ENCODE data around the gene COL23A1.

COL23A1 gene

DNA sequence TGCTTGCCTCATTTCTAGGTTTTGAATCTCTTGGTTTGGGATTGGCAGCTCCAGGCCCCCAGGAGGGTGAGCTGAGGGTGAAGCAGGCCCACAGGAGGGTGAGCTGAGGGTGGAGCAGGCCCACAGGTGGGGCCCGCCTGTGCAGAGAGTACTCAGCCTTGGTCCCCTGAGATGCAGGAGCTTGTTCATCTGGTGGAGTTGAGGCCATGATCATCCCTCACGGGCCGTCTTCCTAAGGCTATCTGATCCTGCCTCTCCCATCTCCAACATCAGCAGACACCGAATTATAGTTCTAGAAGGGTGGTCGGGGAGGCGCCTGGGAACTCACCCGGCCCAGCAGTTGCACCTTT lies 225.9 kb downstream of the COL23A1 start:
- DNase-seq (no peak), ATAC-seq (replicated peaks) (no peak)
- Mint-ChIP-seq H3K27ac (no peak overlapping the region), H3K4me1 (ENCODE audit: low read depth in 2 of 2) (peaks cover 0 to 3% of the 10 kb centered on the region in 2 donors), H3K4me3 (no peak overlapping the region), H3K27me3 (peaks cover 48 to 78% of the 10 kb centered on the region in 2 donors), H3K9me3 (no peaks in the 10 kb centered on the region), H3K36me3 (ENCODE audit: insufficient read depth) (no peaks in the 10 kb centered on the region)

DNA sequence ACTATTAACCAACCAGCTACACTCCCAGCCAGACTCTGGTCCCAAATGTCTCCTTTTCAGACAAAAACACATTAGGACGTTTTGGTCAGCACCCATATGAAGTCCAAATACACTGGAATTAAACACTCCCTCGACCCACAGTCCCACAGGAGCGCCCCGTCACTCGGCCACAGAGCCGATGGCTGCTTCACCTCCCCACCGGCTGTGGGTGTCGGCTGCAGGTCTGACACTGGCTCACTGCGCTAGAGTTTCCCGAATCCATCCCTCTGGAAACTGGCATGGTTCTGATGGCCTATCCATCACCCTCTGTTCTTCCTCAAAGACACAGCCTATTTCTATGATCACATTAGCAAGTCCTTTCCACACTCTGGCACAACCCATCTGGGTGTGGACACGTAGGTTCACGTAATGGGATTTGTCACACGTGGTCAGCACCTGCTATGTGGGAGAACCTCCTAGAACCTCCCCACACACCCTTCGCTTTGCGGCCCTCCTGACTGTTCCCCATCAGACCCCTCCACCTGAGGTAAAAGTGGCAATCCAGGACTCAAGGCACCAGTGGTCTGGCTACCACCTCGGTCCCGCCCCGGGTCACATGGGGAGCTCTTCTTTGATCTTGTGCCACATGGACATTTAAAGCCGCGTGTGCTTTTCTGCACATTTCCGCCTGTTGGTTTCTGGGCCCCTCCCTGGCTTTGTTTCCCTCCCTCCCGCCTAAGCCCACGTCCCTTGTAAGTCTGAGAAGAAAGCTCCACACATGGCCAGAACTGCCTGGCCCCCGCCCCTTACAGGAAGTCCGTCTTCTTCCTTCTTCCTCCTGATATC lies 226.5 kb downstream of the COL23A1 start:
- no peak overlapping the region for H3K27ac Mint-ChIP-seq
- no peaks in the 10 kb centered on the region for H3K36me3 Mint-ChIP-seq (ENCODE audit: insufficient read depth)
- no peak for ATAC-seq (replicated peaks)
- no peak for DNase-seq
- peaks cover 47 to 75% of the 10 kb centered on the region in 2 donors for H3K27me3 Mint-ChIP-seq
- no peak overlapping the region for H3K4me3 Mint-ChIP-seq
- no peaks in the 10 kb centered on the region for H3K9me3 Mint-ChIP-seq
- peaks cover 0 to 3% of the 10 kb centered on the region in 2 donors for H3K4me1 Mint-ChIP-seq (ENCODE audit: low read depth in 2 of 2)

DNA sequence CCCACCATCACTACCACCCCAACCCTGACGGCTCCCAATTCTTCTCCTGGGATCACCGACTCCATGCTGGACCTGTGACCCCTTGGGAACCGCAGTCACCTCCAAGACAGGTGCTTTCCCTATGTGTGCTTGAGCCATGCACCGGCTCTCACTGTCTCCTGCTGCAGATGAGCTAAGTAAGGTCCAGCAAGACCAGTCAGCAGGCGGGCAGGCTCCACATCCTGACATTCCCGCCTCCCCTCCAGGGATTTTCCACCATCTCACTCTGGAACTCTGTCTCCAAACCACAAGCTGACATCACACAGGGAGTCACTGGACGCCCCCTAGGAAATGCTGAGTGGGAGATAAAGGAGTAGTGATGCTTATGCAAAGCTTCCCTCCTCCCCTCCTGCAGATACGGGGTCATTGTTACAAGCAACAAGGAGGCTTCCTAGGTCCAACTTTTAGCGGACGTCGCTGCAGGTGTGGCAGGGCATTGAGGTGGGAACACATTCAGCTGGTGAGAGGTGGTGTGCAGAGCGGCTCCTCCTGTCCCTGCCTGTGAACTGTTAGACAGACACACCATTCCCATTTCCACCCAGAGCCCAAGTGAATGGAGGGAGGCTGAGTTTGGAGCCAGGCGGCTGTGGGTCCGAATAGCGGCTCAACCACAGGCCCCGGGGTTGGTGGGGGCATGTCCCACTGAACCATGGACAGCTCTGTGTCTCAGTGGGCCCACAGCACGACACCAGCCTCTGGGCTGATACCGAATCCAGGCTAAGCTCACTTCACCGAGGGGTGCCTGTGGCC lies 228.3 kb downstream of the COL23A1 start:
- Mint-ChIP-seq H3K27ac (no peak overlapping the region), H3K9me3 (no peaks in the 10 kb centered on the region), H3K27me3 (peaks cover 39 to 57% of the 10 kb centered on the region in 2 donors), H3K36me3 (ENCODE audit: insufficient read depth) (no peaks in the 10 kb centered on the region), H3K4me1 (ENCODE audit: low read depth in 2 of 2) (peaks cover 0 to 5% of the 10 kb centered on the region in 2 donors), H3K4me3 (no peak overlapping the region)
- ATAC-seq (replicated peaks) (no peak), DNase-seq (no peak)

DNA sequence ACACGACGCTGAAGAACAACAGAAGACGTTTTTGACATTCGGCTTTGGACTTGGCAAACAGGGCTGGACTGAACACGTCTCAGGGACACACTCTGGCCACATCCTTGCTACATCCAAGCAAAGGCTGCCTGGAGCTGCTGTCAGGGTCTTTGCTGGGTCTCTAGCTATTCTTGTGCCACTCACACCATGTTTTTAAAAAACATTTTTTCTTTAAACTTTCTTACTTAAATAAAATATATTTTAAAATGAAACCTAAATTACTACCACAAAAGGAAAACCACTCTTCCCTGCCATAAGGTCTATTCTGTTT lies 229.3 kb downstream of the COL23A1 start:
- DNase-seq = no peak
- no peak for ATAC-seq (replicated peaks)
- Mint-ChIP-seq H3K27me3 (peaks cover 40 to 56% of the 10 kb centered on the region in 2 donors), H3K4me1 (ENCODE audit: low read depth in 2 of 2) (peaks cover 3 to 13% of the 10 kb centered on the region in 2 donors), H3K4me3 (no peak overlapping the region), H3K27ac (no peak overlapping the region), H3K9me3 (no peaks in the 10 kb centered on the region), H3K36me3 (ENCODE audit: insufficient read depth) (no peaks in the 10 kb centered on the region)

DNA sequence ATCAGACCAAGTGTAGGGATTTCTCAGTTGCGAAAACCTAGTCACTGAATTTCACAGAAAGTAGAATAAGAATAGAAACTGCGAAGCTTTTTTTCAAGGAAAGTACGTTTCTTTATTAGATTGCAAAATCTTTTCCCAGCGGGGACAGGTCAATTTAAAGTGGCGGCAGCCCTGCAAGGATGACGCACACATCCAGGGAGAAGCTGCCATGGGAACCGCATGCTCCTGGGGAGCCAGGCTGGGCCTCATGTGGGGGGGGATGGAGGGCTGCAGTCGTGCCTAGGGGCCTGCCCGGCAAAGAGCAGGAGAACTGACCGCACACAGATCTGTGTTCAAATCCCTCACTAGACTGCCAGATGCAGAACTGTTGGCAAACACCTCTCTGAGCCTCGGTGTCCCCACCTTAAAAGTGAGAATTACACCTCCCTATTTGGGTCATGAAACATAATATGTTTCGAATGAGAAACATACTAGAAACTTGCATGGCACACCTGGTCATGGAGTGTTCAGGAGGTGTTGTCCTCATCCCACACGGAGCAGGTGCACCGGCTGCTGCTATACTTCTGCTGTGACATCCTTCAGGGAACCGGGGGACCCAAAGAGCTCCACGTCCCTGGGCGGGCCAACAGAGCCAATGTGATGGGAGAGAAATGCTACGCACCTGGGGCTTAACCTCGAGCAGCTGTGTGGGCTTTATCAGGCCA lies 229.8 kb downstream of the COL23A1 start:
- Mint-ChIP-seq H3K4me1 (ENCODE audit: low read depth in 2 of 2) (peaks cover 3 to 14% of the 10 kb centered on the region in 2 donors), H3K27me3 (peaks cover 45 to 55% of the 10 kb centered on the region in 2 donors), H3K36me3 (ENCODE audit: insufficient read depth) (no peaks in the 10 kb centered on the region), H3K27ac (no peak overlapping the region), H3K9me3 (no peaks in the 10 kb centered on the region), H3K4me3 (no peak overlapping the region)
- ATAC-seq (replicated peaks) (no peak), DNase-seq (no peak)

DNA sequence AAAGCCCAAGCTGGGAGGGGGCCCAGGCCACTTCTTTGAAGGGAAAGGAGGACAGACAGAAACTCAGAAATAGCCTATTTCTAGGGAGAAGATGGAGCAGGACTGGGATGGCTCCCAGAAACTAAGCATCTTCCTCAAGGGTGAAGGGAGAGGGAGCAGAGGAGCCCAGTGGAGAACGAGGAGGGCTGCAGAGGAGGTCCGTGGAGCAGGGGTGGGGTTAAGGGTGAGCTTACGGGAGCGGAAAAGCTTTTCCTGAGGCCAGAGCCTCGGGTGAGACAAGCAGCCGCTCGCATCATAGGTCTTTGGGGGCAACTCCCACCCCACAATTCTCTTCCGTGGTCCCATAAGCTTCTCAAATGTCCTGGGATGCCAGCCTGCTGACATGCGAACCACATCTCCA lies 230.5 kb downstream of the COL23A1 start:
- H3K27me3 Mint-ChIP-seq = peaks cover 47 to 55% of the 10 kb centered on the region in 2 donors
- ATAC-seq (replicated peaks) (no peak), DNase-seq (no peak)
- no peak overlapping the region for H3K27ac Mint-ChIP-seq
- peaks cover 3 to 14% of the 10 kb centered on the region in 2 donors for H3K4me1 Mint-ChIP-seq (ENCODE audit: low read depth in 2 of 2)
- no peaks in the 10 kb centered on the region for H3K9me3 Mint-ChIP-seq
- H3K36me3 Mint-ChIP-seq (ENCODE audit: insufficient read depth) = no peaks in the 10 kb centered on the region
- H3K4me3 Mint-ChIP-seq = no peak overlapping the region

DNA sequence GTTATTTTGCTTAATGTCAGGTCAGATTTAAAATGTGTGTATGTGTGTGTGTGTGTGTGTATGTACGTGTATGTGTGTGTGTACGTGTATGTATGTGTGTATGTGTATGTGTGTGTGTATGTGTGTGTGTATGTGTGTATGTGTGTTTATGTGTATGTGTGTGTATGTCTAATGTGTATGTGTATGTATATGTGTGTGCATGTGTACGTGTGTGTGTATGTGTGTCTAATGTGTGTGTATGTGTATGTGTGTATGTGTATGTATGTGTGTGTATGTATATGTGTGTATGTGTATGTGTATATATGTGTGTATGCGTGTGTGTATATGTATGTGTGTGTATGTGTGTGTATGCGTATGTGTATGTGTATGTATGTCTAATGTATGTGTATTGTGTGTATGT lies 232.5 kb downstream of the COL23A1 start:
- Mint-ChIP-seq H3K4me1 (ENCODE audit: low read depth in 2 of 2) (peaks cover 3 to 10% of the 10 kb centered on the region in 2 donors), H3K27ac (no peak overlapping the region), H3K9me3 (no peaks in the 10 kb centered on the region), H3K4me3 (no peak overlapping the region), H3K36me3 (ENCODE audit: insufficient read depth) (no peaks in the 10 kb centered on the region), H3K27me3 (peaks cover 43 to 64% of the 10 kb centered on the region in 2 donors)
- no peak for ATAC-seq (replicated peaks)
- DNase-seq = no peak

DNA sequence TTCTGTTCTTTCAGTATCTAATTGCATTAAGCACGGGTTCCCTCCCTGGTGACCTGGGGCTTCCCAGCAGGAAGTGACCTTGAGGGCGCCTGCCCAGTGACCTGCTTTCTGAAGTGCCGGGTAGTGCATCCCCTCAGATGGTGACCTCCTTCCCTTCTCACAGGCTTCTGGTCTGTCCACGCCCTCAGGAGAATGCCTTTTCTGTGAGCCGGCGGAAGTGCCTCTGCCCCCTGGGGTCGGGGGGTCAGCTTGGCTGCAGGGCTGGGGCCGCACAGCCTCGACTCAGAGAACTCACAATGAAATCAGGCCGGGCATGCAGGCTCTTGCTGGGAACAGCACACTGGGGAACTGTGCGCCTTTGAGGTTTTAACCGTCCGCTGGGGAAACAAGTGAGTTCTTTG lies 233.1 kb downstream of the COL23A1 start:
- Mint-ChIP-seq H3K4me1 (ENCODE audit: low read depth in 2 of 2) (peaks cover 3 to 10% of the 10 kb centered on the region in 2 donors), H3K36me3 (ENCODE audit: insufficient read depth) (no peaks in the 10 kb centered on the region), H3K9me3 (no peaks in the 10 kb centered on the region), H3K4me3 (peak overlapping the region in 1 of 2 donors; percentile 51), H3K27me3 (peaks cover 41 to 61% of the 10 kb centered on the region in 2 donors), H3K27ac (peak overlapping the region in 1 of 2 donors; percentile 9)
- ATAC-seq (replicated peaks) = peak; percentile 33
- no peak for DNase-seq

DNA sequence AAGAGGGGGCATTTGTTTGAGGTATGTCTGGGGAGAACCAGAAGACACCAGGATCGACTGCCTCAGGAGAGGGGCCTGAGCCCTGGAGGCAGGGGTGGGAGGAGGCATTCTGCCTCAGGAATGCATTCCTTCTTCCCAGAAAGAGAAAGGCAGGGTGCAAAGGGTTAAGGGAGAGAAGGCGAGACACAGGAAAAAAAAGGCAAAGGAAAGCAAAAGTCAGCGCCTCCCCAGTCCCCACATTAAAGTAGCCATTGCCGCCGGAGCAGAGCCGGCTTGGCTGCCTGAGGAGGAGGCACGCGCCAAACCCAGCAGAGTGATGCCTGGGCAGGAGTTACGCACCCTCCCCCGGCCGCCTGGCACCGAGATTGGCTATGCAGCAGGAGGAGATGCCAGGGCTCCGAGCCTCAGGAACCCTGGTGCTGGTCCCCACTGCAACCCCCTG lies 233.7 kb downstream of the COL23A1 start:
- DNase-seq (no peak), ATAC-seq (replicated peaks) (no peak)
- Mint-ChIP-seq H3K27me3 (peaks cover 38 to 55% of the 10 kb centered on the region in 2 donors), H3K4me3 (peak overlapping the region in 1 of 2 donors; percentile 51), H3K9me3 (no peaks in the 10 kb centered on the region), H3K4me1 (ENCODE audit: low read depth in 2 of 2) (peaks cover 3 to 10% of the 10 kb centered on the region in 2 donors), H3K36me3 (ENCODE audit: insufficient read depth) (no peaks in the 10 kb centered on the region), H3K27ac (peak overlapping the region in 1 of 2 donors; percentile 36)

DNA sequence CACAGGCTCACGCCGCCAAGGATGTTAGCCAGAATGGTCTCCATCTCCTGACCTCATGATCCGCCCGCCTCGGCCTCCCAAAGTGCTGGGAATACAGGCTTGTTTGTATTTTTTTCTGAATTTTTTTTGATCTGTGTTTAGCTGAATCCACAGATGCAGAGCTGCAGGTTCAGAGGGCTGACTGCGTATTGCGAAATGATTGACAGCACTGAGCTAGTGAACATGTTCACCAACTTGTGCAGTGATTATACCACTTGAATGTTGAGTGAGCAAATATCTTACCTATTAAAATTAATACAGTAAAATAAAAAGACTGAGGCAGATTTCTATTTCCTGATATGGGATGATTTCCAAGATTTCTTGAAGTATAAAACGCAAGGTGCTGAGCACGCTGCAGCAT lies 234.5 kb downstream of the COL23A1 start:
- no peak for DNase-seq
- Mint-ChIP-seq H3K27ac (no peak overlapping the region), H3K9me3 (no peaks in the 10 kb centered on the region), H3K36me3 (ENCODE audit: insufficient read depth) (no peaks in the 10 kb centered on the region), H3K4me1 (ENCODE audit: low read depth in 2 of 2) (peaks cover 3 to 10% of the 10 kb centered on the region in 2 donors), H3K4me3 (peak overlapping the region in 1 of 2 donors; percentile 51), H3K27me3 (peaks cover 44 to 57% of the 10 kb centered on the region in 2 donors)
- no peak for ATAC-seq (replicated peaks)

DNA sequence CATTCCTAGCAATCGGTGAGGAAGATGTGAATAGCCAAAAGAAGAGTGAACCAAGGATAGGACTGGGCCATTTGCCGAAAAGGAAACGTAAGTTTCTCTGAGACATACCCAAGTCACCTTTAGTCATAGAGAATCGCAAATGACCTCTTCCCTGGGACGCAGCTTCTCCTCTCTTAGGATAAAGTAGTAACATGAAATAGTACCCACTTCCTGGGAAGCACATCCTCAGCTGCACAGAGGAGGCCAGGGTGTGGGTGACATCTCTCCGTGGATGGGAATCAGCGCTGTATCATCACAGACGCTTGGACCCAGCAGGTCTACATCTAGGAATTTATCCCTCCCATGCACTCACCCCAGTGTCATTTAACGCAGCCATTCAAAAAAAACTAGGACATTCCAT lies 236.7 kb downstream of the COL23A1 start:
- ATAC-seq (replicated peaks) (no peak), DNase-seq (no peak)
- Mint-ChIP-seq H3K4me1 (ENCODE audit: low read depth in 2 of 2) (peaks cover 3 to 10% of the 10 kb centered on the region in 2 donors), H3K4me3 (no peak overlapping the region), H3K36me3 (ENCODE audit: insufficient read depth) (peaks cover 3% of the 10 kb centered on the region), H3K27ac (no peak overlapping the region), H3K27me3 (peaks cover 45 to 68% of the 10 kb centered on the region in 2 donors), H3K9me3 (no peaks in the 10 kb centered on the region)

DNA sequence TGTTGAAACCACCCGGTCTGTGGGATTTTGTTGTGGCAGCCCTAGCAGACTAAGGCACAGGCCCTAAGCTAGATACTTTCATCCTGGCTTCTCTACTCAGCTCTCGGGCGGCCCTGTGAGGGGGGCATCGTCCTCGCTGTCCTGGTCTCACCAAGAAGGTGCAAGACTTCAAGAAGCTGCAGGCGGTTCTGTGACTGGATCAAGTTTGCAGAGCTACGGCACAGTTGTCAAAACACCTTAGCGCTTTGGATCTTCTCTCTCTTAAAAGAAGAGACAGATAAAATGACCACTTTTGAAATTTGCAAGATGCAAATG lies 238.2 kb downstream of the COL23A1 start:
- ATAC-seq (replicated peaks) (no peak), DNase-seq (no peak)
- no peaks in the 10 kb centered on the region for H3K9me3 Mint-ChIP-seq
- H3K27ac Mint-ChIP-seq = no peak overlapping the region
- peaks cover 49 to 75% of the 10 kb centered on the region in 2 donors for H3K27me3 Mint-ChIP-seq
- H3K4me3 Mint-ChIP-seq = no peak overlapping the region
- peaks cover 3 to 10% of the 10 kb centered on the region in 2 donors for H3K4me1 Mint-ChIP-seq (ENCODE audit: low read depth in 2 of 2)
- H3K36me3 Mint-ChIP-seq (ENCODE audit: insufficient read depth) = peaks cover 3% of the 10 kb centered on the region

DNA sequence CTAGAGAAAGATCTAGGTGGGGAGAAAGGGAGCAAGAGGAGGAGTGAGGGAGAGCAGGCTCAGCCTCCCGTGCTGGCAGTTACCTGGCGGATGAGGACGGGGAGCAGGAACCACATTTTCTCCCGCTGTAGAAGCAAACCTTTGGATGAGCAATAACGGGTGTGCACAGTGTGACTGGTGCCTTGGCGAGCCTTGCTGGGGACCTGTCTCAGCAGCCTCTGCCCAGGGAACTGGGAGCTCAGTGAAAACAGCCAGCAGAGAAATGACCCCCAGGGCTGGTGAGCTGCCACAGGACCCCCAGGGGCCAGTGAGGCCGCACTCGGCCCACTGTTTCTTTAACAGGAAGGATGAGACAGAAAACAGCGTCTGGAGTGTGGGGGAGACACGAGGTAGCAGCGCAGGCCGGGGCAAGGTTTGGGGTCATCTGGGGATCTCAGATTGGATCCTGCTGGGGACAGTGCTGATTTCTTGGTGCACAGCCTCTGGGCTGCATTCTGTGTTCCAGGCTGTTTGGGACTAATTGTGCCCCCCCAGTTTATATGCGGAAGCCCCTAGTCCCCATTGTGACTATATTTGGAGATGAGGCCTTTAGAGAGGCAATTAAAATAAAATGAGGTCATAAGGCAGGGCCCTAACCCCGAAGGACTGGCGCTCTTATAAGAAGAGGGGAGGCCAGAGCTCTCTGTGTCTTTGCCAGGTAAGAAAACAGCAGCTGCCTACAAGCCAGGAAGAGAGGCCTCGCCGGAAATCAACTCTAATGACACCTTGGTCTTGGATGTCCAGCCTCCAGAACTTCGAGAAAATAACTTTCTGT lies 238.8 kb downstream of the COL23A1 start:
- H3K9me3 Mint-ChIP-seq = no peaks in the 10 kb centered on the region
- no peak overlapping the region for H3K27ac Mint-ChIP-seq
- peaks cover 43 to 71% of the 10 kb centered on the region in 2 donors for H3K27me3 Mint-ChIP-seq
- H3K4me3 Mint-ChIP-seq = no peak overlapping the region
- no peak for DNase-seq
- no peak for ATAC-seq (replicated peaks)
- H3K36me3 Mint-ChIP-seq (ENCODE audit: insufficient read depth) = peaks cover 3% of the 10 kb centered on the region
- peaks cover 3 to 6% of the 10 kb centered on the region in 2 donors for H3K4me1 Mint-ChIP-seq (ENCODE audit: low read depth in 2 of 2)

All from effector memory CD8-positive, alpha-beta T cell (primary cell).